Natural killer cell (primary cell): ENCODE measurements around the gene CCNF. TPM values are rescaled to one million over a fixed set of nuclear protein-coding genes. Genes with fewer than 3 reads are reported as not detected.

ENCODE experiments used
- ATAC-seq, 3 donors: fragments of 150-1000 bp in 2 of 3; fragments of 200-7000 bp in 1 of 3; cut with Tn5 transposase; 1 replicate in 1 of 3; 2 replicates in 2 of 3; pipeline ENCODE4 v1.10.0; 2021; ENCODE audit warnings: mild to moderate bottlenecking in 2 of 3, moderate library complexity in 2 of 3
- DNase-seq, 2 donors: peaks; one replicate each; pipeline versions ENCODE4 v3.0.0 to v3.0.0-alpha.2; 2013 to 2021; ENCODE audit warnings: mixed read lengths in 1 of 2
- H3K27ac ChIP-seq: one replicate; pipeline ENCODE4 v1.5.1; 2013; ENCODE audit warnings: mild to moderate bottlenecking, low read length
- H3K27me3 ChIP-seq: one replicate; pipeline ENCODE4 v1.6.1; 2013; ENCODE audit warnings: low read length; ENCODE audit not compliant: control insufficient read depth, insufficient read depth
- H3K36me3 ChIP-seq: one replicate; pipeline ENCODE4 v1.6.1; 2013; ENCODE audit warnings: low read length; ENCODE audit not compliant: control insufficient read depth, insufficient read depth
- H3K4me1 ChIP-seq: one replicate; pipeline ENCODE4 v1.6.1; 2013; ENCODE audit warnings: low read length; ENCODE audit not compliant: control insufficient read depth, insufficient read depth
- H3K4me3 ChIP-seq: one replicate; pipeline ENCODE4 v1.5.1; 2013; ENCODE audit warnings: low read length
- H3K9me3 ChIP-seq: one replicate; pipeline ENCODE4 v1.6.1; 2013; ENCODE audit warnings: low read length; ENCODE audit not compliant: control insufficient read depth, insufficient read depth
- H3K27ac Mint-ChIP-seq, 2 donors: one replicate each; pipeline ENCODE4 v1.8.0; 2022; ENCODE audit warnings: mild to moderate bottlenecking in 2 of 2, mixed read lengths in 2 of 2, moderate library complexity in 1 of 2
- H3K27me3 Mint-ChIP-seq, 2 donors: one replicate each; pipeline ENCODE4 v1.8.0; 2022; ENCODE audit warnings: low read depth in 2 of 2, mixed read lengths in 2 of 2
- H3K36me3 Mint-ChIP-seq: one replicate; pipeline ENCODE4 v1.8.0; 2022; ENCODE audit warnings: mixed read lengths
- H3K4me1 Mint-ChIP-seq, 2 donors: one replicate each; pipeline ENCODE4 v1.8.0; 2022; ENCODE audit warnings: mixed read lengths in 2 of 2
- H3K4me3 Mint-ChIP-seq: one replicate; pipeline ENCODE4 v1.8.0; 2022; ENCODE audit warnings: mild to moderate bottlenecking, moderate library complexity, mixed read lengths
- H3K9me3 Mint-ChIP-seq, 2 donors: one replicate each; pipeline ENCODE4 v1.8.0; 2022; ENCODE audit warnings: mixed read lengths in 2 of 2
- CTCF ChIP-seq: fragments of 200-600 bp; IDR thresholded peaks from one replicate; pipeline ENCODE4 v1.8.0; 2022; ENCODE audit warnings: antibody characterized with exemption
- WGBS: methylation state at CpG from one replicate; pipeline ENCODE4 v1.1.7; 2013; ENCODE audit warnings: missing lambda C conversion rate; ENCODE audit not compliant: insufficient coverage; 5-methylcytosine and 5-hydroxymethylcytosine counted together
- intact Hi-C: fragments of 100-400 bp; cut with micrococcal nuclease; formaldehyde crosslinking; loops from one replicate; pipeline ENCODE4 v1.14.2; 2022
- total RNA-seq, 4 donors: library from RNA; stranded (reverse); fragments of 120-200 nt in 1 of 4; gene quantifications; one replicate each; pipeline versions ENCODE4 v1.2.3 to v1.2.4, GENCODE V29; 2013 to 2022

The CCNF gene
- total RNA-seq, 3 donors from 2014 or later (not counting 1 experiment from before 2014, with no cell fraction given): 7.5 to 14.2 (median 8.4) TPM

GRCh38 chr16:2424061-2425007 lies 4.9 kb upstream of the CCNF start:
- Histone ChIP-seq H3K9me3 (no peaks in the 10 kb centered on the region), H3K4me1 (peaks cover 25% of the 10 kb centered on the region), H3K27ac (no peak overlapping the region), H3K4me3 (no peak overlapping the region), H3K27me3 (no peaks in the 10 kb centered on the region), H3K36me3 (no peaks in the 10 kb centered on the region)
- no peak for TF ChIP-seq CTCF
- 95% methylated on average over 23 of the region's 25 CpGs for WGBS
- no peak for ATAC-seq
- intact Hi-C loops: no loop called here
- Mint-ChIP-seq H3K4me1 (peaks cover 13 to 24% of the 10 kb centered on the region in 2 donors), H3K36me3 (no peaks in the 10 kb centered on the region), H3K27ac (no peak overlapping the region), H3K4me3 (no peak overlapping the region), H3K9me3 (no peaks in the 10 kb centered on the region), H3K27me3 (no peaks in the 10 kb centered on the region)
- DNase-seq: no peak

DNA sequence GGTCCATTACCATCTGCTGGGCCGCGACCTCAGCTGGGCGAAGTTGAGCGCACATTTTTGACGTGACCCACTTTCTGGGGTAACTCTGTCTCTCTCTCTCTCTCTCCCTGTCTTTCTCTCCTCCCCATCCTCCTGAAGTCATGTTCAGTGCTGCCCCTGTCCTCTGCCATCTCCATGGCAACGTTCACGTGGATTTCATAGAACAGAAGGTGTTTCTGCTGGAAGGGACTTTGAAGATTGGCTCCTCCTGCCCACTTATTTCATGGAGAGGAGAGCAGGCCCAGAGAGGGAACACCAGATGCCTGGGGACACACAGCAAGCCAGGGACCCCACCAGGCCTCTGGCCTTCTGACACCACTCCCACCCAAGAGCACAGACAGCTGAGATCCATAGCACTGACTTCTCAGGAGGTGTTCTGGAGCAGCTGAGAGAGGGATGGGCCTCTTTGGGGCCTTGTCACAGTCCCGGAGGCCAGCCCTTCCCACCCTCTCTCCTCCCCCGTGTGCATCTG lies 4.2 kb upstream of the CCNF start:
- TF ChIP-seq CTCF: no peak
- intact Hi-C loops: no loop called here
- no peaks in the 10 kb centered on the region for H3K27me3 Mint-ChIP-seq
- no peaks in the 10 kb centered on the region for H3K36me3 Mint-ChIP-seq
- peaks cover 17 to 28% of the 10 kb centered on the region in 2 donors for H3K4me1 Mint-ChIP-seq
- no peak overlapping the region for H3K27ac ChIP-seq
- no peaks in the 10 kb centered on the region for H3K36me3 ChIP-seq
- H3K4me1 ChIP-seq: peaks cover 31% of the 10 kb centered on the region
- H3K27me3 ChIP-seq: no peaks in the 10 kb centered on the region
- no peaks in the 10 kb centered on the region for H3K9me3 Mint-ChIP-seq
- ATAC-seq (no peak), DNase-seq (no peak)
- H3K4me3 Mint-ChIP-seq: no peak overlapping the region
- H3K27ac Mint-ChIP-seq: no peak overlapping the region
- no peak overlapping the region for H3K4me3 ChIP-seq
- WGBS: 84% methylated on average over 9 of the region's 9 CpGs
- H3K9me3 ChIP-seq: no peaks in the 10 kb centered on the region

DNA sequence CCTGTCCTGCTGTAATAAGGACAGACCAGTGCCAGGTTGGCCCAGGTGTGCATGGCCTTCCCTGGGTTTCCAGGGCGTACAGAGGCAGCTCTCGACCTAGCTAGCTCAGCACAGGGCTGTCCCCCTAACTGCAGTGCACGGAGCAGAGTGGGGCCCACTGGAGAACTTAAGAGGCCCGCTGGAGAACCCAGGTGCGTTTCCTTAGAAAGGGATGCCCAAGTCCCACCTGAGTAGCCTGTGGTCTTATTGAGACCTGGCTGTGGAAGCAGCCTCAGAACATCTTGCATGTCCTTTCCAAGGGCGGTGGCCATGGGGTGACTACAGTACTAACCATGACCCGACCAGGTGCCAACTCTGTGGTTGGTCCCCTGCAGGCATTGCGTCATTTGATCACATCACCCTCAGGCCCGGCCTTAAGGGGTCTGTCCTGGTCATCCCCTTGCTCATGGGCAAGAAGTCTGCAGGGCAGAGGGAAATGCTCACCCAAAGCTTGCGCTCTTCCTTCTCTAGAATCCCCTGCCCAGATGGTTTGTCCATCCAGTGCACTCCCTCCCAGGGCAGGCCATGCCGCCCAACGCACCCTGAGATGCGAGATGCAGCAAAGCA lies 3.3 kb upstream of the CCNF start:
- Histone ChIP-seq H3K27ac (no peak overlapping the region), H3K4me3 (no peak overlapping the region), H3K4me1 (peaks cover 37% of the 10 kb centered on the region), H3K9me3 (no peaks in the 10 kb centered on the region), H3K27me3 (no peaks in the 10 kb centered on the region), H3K36me3 (no peaks in the 10 kb centered on the region)
- Mint-ChIP-seq H3K9me3 (no peaks in the 10 kb centered on the region), H3K4me3 (no peak overlapping the region), H3K27ac (no peak overlapping the region), H3K27me3 (no peaks in the 10 kb centered on the region), H3K4me1 (peaks cover 26 to 37% of the 10 kb centered on the region in 2 donors), H3K36me3 (no peaks in the 10 kb centered on the region)
- TF ChIP-seq CTCF: no peak
- intact Hi-C loops: no loop called here
- DNase-seq (no peak), ATAC-seq (no peak)
- 92% methylated on average over 13 of the region's 13 CpGs for WGBS
